K562 (cell line): ENCODE measurements around the gene DEPP1. TPM values are rescaled to one million over a fixed set of nuclear protein-coding genes. Genes with fewer than 3 reads are reported as not detected.

Source experiments
- ATAC-seq: fragments of 200-7000 bp; cut with Tn5 transposase; 3 replicates; pipeline ENCODE4 v1.9.1; 2020; ENCODE audit warnings: moderate library complexity
- BruUV-seq: library from RNA; stranded (reverse); fragments of 400-500 nt; replicated peaks from 2 replicates; lab custom pipeline; 2021; lab: Mats Ljungman, UMichigan
- CTCF ChIA-PET: fragments of 300-600 bp; formaldehyde crosslinking; extraction: SDS; loops from one replicate; lab custom pipeline; 2021; ENCODE audit warnings: low intra/inter-chr PET ratio; lab: Yijun Ruan, JAX
- POLR2A ChIA-PET: fragments of 300-600, 350-650 bp; sonication (Branson Sonifier 250); formaldehyde crosslinking; extraction: SDS; loops from one replicate; lab custom pipeline; 2021; ENCODE audit warnings: antibody characterized with exemption, inconsistent platforms; lab: Yijun Ruan, JAX
- DNase-seq, 4 experiments: peaks; one replicate each; pipeline versions ENCODE4 v3.0.0 to v3.0.0-alpha.2; 2011 to 2018; ENCODE audit warnings: low spot score in 3 of 4, mixed read lengths in 3 of 4; ENCODE audit errors: extremely low read depth in 1 of 4
- FAIRE-seq: peaks from 2 replicates; lab custom pipeline; 2011; peaks lifted over from hg19 to GRCh38; lab: Jason Lieb, UNC
- H2AFZ ChIP-seq: 2 replicates; pipeline ENCODE4 v1.6.0; 2011; ENCODE audit warnings: low read depth, low read length, control low read depth, inconsistent platforms
- H3K27ac ChIP-seq: fragments of 200-600 bp; 3 replicates; pipeline ENCODE4 v1.8.0; 2011; ENCODE audit warnings: low read depth, mild to moderate bottlenecking, control low read depth, inconsistent platforms, low read length, moderate library complexity, mixed read lengths; ENCODE audit errors: extremely low read depth
- H3K27me3 ChIP-seq, 2 experiments: fragments of 300-600 bp in 1 of 2; 2 replicates in 1 of 2; 3 replicates in 1 of 2; pipeline versions ENCODE4 v1.6.0 to v1.8.0; 2011; ENCODE audit warnings: inconsistent platforms in 2 of 2, low read length in 2 of 2, mild to moderate bottlenecking in 1 of 2, mixed read lengths in 1 of 2, moderate library complexity in 1 of 2; ENCODE audit not compliant: control insufficient read depth in 2 of 2, insufficient read depth in 2 of 2
- H3K36me3 ChIP-seq: fragments of 300-600 bp; 3 replicates; pipeline ENCODE4 v1.8.0; 2011; ENCODE audit warnings: mild to moderate bottlenecking, low read length, inconsistent platforms; ENCODE audit not compliant: control insufficient read depth, insufficient read depth
- H3K4me1 ChIP-seq, 2 experiments: fragments of 200-600 bp in 1 of 2; replicated peaks in 1 of 2; 2 replicates in 1 of 2; 3 replicates in 1 of 2; pipeline versions ENCODE4 v1.5.1 to v1.8.0; 2011; ENCODE audit warnings: inconsistent platforms in 2 of 2, low read length in 2 of 2, mild to moderate bottlenecking in 1 of 2, mixed read lengths in 1 of 2, moderate library complexity in 1 of 2; ENCODE audit not compliant: control insufficient read depth in 2 of 2, insufficient read depth in 2 of 2
- H3K4me2 ChIP-seq: 2 replicates; pipeline ENCODE4 v1.6.1; 2011; ENCODE audit warnings: low read length, control low read depth, inconsistent platforms, mixed read lengths; ENCODE audit not compliant: insufficient read depth
- H3K4me3 ChIP-seq: fragments of 200-600 bp; sonication (generic), shearing (Covaris generic); 2 replicates; pipeline ENCODE4 v1.5.1; 2016; ENCODE audit warnings: control low read depth, inconsistent platforms
- H3K79me2 ChIP-seq: fragments of 200-600 bp; 3 replicates; pipeline ENCODE4 v1.8.0; 2011; ENCODE audit warnings: low read length, inconsistent platforms; ENCODE audit not compliant: control insufficient read depth, insufficient read depth
- H3K9ac ChIP-seq, 2 experiments: 2 replicates each; pipeline versions ENCODE4 v1.6.0 to v1.6.1; 2011; ENCODE audit warnings: low read depth in 2 of 2, low read length in 2 of 2, control low read depth in 1 of 2, inconsistent platforms in 1 of 2, mild to moderate bottlenecking in 1 of 2, mixed read lengths in 1 of 2; ENCODE audit not compliant: insufficient read depth in 1 of 2
- H3K9me1 ChIP-seq: one replicate; pipeline ENCODE4 v1.6.0; 2011; ENCODE audit warnings: inconsistent platforms, mild to moderate bottlenecking, low read length, moderate library complexity; ENCODE audit not compliant: control insufficient read depth, insufficient read depth
- H3K9me3 ChIP-seq: replicated peaks from 2 replicates; pipeline ENCODE4 v1.5.1; 2011; ENCODE audit warnings: low read depth, low read length, inconsistent platforms; ENCODE audit not compliant: control insufficient read depth, insufficient read depth
- H4K20me1 ChIP-seq: replicated peaks from 2 replicates; pipeline ENCODE4 v1.6.1; 2011; ENCODE audit warnings: low read length, inconsistent platforms, mixed read lengths; ENCODE audit not compliant: control insufficient read depth, insufficient read depth
- CCAR2 ChIP-seq: fragments of 200-400 bp; formaldehyde crosslinking; IDR thresholded peaks from 2 replicates; pipeline ENCODE4 v1.6.1; 2017; ENCODE audit warnings: mild to moderate bottlenecking, low read depth, low read length
- ESRRA ChIP-seq: fragments of 450-650 bp; IDR thresholded peaks from 2 replicates; pipeline ENCODE4 v1.6.1; 2014; ENCODE audit warnings: low read depth, mild to moderate bottlenecking, moderate library complexity, borderline replicate concordance
- HMGN3 ChIP-seq: IDR thresholded peaks from 2 replicates; pipeline ENCODE4 v1.6.1; 2011; ENCODE audit warnings: borderline replicate concordance, low read depth, mild to moderate bottlenecking, mixed read lengths, low read length; ENCODE audit not compliant: insufficient read length; ENCODE audit errors: extremely low read depth
- NR2C2 ChIP-seq, 2 experiments: fragments of 200-800 bp in 1 of 2; sonication (Bioruptor generic) in 1 of 2; sonication (generic) in 1 of 2; formaldehyde crosslinking in 1 of 2; IDR thresholded peaks; 2 replicates each; pipeline versions ENCODE4 v1.6.1 to v1.8.0; 2016 to 2022; ENCODE audit warnings: mild to moderate bottlenecking in 1 of 2, missing compliant biosample characterization in 1 of 2, missing genetic modification characterization in 1 of 2, missing genetic modification reagents in 1 of 2
- RREB1 ChIP-seq: fragments of 250-450 bp; sonication (Bioruptor Pico); IDR thresholded peaks from 2 replicates; pipeline ENCODE4 v1.4.0; 2020
- ZNF644 ChIP-seq: fragments of 200-800 bp; sonication (Bioruptor generic); IDR thresholded peaks from 2 replicates; pipeline ENCODE4 v1.6.1; 2016; ENCODE audit warnings: low read depth, missing genetic modification characterization, missing compliant biosample characterization
- ZNF77 ChIP-seq: fragments of 250-450 bp; sonication (Bioruptor Pico); IDR thresholded peaks from 2 replicates; pipeline ENCODE4 v1.5.0; 2020
- WGBS: fragments of 100-300 bp; shearing (Covaris generic); methylation state at CpG from one replicate; pipeline ENCODE4 v1.1.6; 2016; ENCODE audit warnings: low coverage, mixed read lengths; ENCODE audit not compliant: insufficient coverage; ENCODE audit errors: missing lambda C conversion rate; 5-methylcytosine and 5-hydroxymethylcytosine counted together
- in situ Hi-C: fragments of 300-500 bp; cut with MboI; formaldehyde crosslinking; loops from 4 replicates; pipeline ENCODE4 v1.15.0; 2018; ENCODE audit warnings: inconsistent platforms, mixed read lengths
- intact Hi-C: fragments of 100-400 bp; cut with micrococcal nuclease; formaldehyde crosslinking; loops from 2 replicates; pipeline ENCODE4 v1.14.2; 2022
- polyA plus RNA-seq, 8 experiments: library from polyadenylated mRNA; depleted of rRNA in 4 of 8; stranded (reverse) in 5 of 8; unstranded in 3 of 8; fragments of >200 nt; fragmentation: Nextera tagmentation in 2 of 8; fragmentation: Illumina TruSeq in 1 of 8; extraction: Ambion mirVana in 2 of 8; extraction: Trizol in 1 of 8; gene quantifications; 2 replicates each; pipeline versions ENCODE4 v1.2.1 to v1.2.3, GENCODE V29; 2011 to 2014; ENCODE audit warnings: inconsistent platforms in 1 of 8, missing spikeins in 1 of 8
- total RNA-seq, 7 experiments: library from RNA; depleted of rRNA in 6 of 7; stranded (reverse); fragments of >200 nt in 6 of 7; fragmentation: Illumina TruSeq in 2 of 7; extraction: Trizol in 2 of 7; gene quantifications; 2 replicates each; pipeline versions ENCODE4 v1.2.1 to v1.2.3, GENCODE V29; 2011 to 2021; ENCODE audit warnings: low replicate concordance in 1 of 7
- TF ChIP-seq, protein P1 (sequence below): fragments of 250-450 bp; sonication (Bioruptor Pico); IDR thresholded peaks from 2 replicates; pipeline ENCODE4 v1.4.0; 2020; ENCODE audit warnings: borderline replicate concordance
- TF ChIP-seq, protein P2 (sequence below), 3 experiments: fragments of 200-800 bp in 1 of 3; fragments of 250-450 bp in 1 of 3; fragments of 450-650 bp in 1 of 3; sonication (Bioruptor Pico) in 1 of 3; sonication (Bioruptor generic) in 1 of 3; formaldehyde crosslinking in 1 of 3; IDR thresholded peaks; 2 replicates each; pipeline versions ENCODE4 v1.6.1 to v1.8.0; 2016 to 2022; ENCODE audit warnings: mild to moderate bottlenecking in 2 of 3, missing genetic modification characterization in 2 of 3, missing compliant biosample characterization in 1 of 3, moderate library complexity in 1 of 3

DEPP1 gene
- total and polyA plus RNA-seq, 9 of the 15 experiments (the other 6 are each of a cell fraction or from before 2014, with no cell fraction given) = 0.04 to 0.54 (median 0.20) TPM; not detected in 1

DNA sequence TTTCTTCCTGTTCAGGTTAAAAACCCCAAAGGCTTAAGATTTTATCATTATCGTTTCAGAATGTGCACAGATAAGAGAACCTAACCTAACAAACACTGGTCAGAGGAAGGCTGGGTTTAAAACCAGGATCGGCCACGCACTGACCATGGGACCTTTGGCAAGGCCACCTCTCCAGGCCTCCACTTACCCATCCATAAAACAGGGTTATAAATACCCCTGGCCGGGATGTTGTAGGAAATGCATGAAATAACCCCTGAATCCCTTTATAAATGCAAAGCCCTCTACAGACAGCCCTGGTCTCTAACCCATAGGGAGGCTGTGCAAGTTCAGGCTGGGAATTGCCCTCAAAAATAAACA, 418 bp downstream of the DEPP1 start:
- DNase-seq (no peak), FAIRE-seq (no peak), ATAC-seq (no peak)
- peak overlapping the region; percentile 61 for H3K4me2 ChIP-seq
- peak overlapping the region in 1 of 2 experiments; percentile 33; a peak in 1 of 4 replicates for H3K9ac ChIP-seq
- H3K79me2 ChIP-seq = no peaks in the 10 kb centered on the region
- TSS peak; percentile 58 for BruUV-seq
- 11% methylated on average over 4 of the region's 4 CpGs for WGBS
- H3K36me3 ChIP-seq = no peaks in the 10 kb centered on the region
- in situ Hi-C loops = no loop called here
- H3K9me1 ChIP-seq = no peaks in the 10 kb centered on the region
- H3K9me3 ChIP-seq = no peaks in the 10 kb centered on the region
- ChIA-PET CTCF (no interaction called here), POLR2A (interaction anchor here (0.9 to 1.6 kb wide), 6 partner anchors 12 to 46 kb away, joined by 4 to 8 read pairs (median 4); no protein-coding TSS in a partner anchor)
- peaks cover 44 to 59% of the 10 kb centered on the region in 2 experiments for H3K4me1 ChIP-seq
- H3K27ac ChIP-seq = no peak overlapping the region
- H2AFZ ChIP-seq = no peak overlapping the region
- peaks cover 0 to 6% of the 10 kb centered on the region in 2 experiments; a peak in 1 of 5 replicates for H3K27me3 ChIP-seq
- H3K4me3 ChIP-seq = no peak overlapping the region
- H4K20me1 ChIP-seq = no peaks in the 10 kb centered on the region
- intact Hi-C loops = loop anchor here (5.0 kb wide), 1 partner anchor 101 kb away; no protein-coding TSS in a partner anchor
- no peak for TF ChIP-seq ZNF644 (tag)
- TF ChIP-seq ZNF77 (CRISPR knock-in tag) = no peak
- TF ChIP-seq CCAR2 = no peak
- TF ChIP-seq, protein P1, sequence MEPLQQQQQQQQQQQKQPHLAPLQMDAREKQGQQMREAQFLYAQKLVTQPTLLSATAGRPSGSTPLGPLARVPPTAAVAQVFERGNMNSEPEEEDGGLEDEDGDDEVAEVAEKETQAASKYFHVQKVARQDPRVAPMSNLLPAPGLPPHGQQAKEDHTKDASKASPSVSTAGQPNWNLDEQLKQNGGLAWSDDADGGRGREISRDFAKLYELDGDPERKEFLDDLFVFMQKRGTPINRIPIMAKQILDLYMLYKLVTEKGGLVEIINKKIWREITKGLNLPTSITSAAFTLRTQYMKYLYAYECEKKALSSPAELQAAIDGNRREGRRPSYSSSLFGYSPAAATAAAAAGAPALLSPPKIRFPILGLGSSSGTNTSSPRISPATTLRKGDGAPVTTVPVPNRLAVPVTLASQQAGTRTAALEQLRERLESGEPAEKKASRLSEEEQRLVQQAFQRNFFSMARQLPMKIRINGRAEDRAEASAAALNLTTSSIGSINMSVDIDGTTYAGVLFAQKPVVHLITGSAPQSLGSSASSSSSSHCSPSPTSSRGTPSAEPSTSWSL (CRISPR knock-in tag) = no peak
- TF ChIP-seq ESRRA = peak; percentile 73
- TF ChIP-seq NR2C2 (CRISPR knock-in tag; IDR thresholded peaks at IDR 0.05) = no peak
- no peak for TF ChIP-seq NR2C2 (tag; IDR thresholded peaks at IDR 0.05)
- TF ChIP-seq, protein P2, sequence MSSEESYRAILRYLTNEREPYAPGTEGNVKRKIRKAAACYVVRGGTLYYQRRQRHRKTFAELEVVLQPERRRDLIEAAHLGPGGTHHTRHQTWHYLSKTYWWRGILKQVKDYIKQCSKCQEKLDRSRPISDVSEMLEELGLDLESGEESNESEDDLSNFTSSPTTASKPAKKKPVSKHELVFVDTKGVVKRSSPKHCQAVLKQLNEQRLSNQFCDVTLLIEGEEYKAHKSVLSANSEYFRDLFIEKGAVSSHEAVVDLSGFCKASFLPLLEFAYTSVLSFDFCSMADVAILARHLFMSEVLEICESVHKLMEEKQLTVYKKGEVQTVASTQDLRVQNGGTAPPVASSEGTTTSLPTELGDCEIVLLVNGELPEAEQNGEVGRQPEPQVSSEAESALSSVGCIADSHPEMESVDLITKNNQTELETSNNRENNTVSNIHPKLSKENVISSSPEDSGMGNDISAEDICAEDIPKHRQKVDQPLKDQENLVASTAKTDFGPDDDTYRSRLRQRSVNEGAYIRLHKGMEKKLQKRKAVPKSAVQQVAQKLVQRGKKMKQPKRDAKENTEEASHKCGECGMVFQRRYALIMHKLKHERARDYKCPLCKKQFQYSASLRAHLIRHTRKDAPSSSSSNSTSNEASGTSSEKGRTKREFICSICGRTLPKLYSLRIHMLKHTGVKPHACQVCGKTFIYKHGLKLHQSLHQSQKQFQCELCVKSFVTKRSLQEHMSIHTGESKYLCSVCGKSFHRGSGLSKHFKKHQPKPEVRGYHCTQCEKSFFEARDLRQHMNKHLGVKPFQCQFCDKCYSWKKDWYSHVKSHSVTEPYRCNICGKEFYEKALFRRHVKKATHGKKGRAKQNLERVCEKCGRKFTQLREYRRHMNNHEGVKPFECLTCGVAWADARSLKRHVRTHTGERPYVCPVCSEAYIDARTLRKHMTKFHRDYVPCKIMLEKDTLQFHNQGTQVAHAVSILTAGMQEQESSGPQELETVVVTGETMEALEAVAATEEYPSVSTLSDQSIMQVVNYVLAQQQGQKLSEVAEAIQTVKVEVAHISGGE (CRISPR knock-in tag; IDR thresholded peaks at IDR 0.05) = no peak
- TF ChIP-seq RREB1 (CRISPR knock-in tag) = no peak
- TF ChIP-seq HMGN3 = no peak
